GM21526 (cell line): ENCODE results near the gene ULK3.
A peak's percentile ranks its signal among the peaks of the same experiment; 100 is the strongest.
"Not testable (repeated sequence)": the region's sequence is repeated elsewhere in the genome, so short reads cannot be mapped to it uniquely, and the experiment has no call there.

Source experiments
- ATAC-seq: cut with Tn5 transposase; IDR thresholded peaks from one replicate; pipeline ENCODE4 v1.9.1; 2021; ENCODE audit warnings: moderate library complexity; ENCODE audit not compliant: unreplicated experiment, low FRiP score

Gene ULK3, protein sequence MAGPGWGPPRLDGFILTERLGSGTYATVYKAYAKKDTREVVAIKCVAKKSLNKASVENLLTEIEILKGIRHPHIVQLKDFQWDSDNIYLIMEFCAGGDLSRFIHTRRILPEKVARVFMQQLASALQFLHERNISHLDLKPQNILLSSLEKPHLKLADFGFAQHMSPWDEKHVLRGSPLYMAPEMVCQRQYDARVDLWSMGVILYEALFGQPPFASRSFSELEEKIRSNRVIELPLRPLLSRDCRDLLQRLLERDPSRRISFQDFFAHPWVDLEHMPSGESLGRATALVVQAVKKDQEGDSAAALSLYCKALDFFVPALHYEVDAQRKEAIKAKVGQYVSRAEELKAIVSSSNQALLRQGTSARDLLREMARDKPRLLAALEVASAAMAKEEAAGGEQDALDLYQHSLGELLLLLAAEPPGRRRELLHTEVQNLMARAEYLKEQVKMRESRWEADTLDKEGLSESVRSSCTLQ

DNA sequence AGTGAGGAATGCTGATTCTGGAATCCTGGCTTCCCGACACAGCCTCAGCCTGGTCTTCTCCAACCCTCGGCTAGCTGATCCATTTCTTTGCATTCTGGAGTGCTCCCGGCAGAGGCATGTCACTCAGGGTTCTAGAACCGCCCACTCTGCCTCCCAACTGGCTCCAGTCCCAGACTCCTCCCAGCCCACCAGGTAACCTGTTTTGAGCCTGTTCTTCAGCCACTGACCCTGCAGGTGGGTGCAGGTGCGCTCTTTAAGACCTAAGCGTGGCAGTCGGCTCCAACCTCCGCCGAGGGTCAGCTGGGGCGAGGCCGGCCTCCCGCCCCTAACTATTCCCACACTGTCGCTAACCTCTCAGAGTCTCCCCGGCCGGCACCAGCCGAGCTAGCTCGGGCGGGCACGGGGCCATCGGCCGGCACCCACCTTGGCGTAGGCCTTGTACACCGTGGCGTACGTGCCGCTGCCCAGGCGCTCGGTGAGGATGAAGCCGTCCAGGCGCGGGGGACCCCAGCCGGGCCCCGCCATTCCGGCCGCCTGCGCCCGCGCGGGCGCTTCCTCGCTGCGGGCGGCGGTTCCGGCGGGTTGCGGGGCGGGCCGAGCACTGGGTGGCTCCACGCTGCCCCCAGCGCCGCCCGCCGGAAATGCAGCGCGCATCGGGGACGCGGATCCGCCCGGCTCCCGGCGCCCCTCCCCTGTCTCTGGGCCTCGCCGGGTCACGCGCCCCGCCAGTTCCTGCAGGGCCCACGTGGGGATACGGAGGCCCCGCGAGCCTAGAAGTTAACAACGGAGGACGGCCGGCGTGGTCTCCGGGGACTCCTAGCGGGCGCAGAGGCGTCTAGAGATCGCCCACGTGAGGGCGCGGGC lies at the start of gene ULK3:
Gene ULK3, minus strand, starts transcription at position 576 of the 864 bp plus-strand sequence. Its CDS starts 51 bp downstream, at position 525.
- peak; percentile 77 for ATAC-seq

DNA sequence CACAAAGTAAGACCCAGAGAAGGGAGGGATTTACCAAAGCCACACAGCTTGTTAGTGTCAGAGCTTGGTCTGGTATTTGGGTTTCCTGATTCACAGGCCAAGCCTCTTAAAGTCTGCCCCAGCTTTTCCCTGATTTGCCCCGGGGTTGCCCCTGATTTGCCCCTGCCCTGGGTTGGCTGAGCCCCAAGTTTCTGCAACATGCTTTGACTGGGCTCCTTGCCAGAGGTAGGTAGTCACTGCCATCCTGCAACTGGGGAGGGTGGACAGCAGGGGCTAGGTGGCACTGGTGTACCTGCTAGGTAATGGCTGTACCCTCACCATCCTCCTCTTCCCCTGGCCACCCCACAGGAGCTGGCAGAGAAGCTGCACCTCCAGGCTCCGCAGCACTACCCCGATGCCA lies 49.4 kb upstream of the ULK3 start:
- no peak for ATAC-seq

DNA sequence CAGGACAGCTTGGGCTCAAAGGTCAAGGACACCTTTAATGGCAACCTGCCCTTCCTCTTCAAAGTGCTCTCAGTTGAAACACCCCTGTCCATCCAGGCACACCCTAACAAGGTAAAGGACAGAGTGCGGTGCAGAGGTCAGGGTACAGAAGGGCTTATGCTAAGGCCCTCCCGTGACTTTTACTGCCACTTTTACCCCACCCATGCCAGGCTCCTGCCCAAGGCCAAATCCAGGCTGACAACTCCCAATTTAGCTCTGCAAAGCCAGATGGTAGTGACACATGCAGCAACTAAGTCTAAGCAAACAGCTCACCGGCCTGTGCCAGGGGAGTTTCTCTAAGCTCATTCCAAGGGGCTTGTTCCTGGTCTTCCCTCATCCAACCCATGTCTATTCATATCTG lies 48.5 kb upstream of the ULK3 start:
- ATAC-seq, result no peak

DNA sequence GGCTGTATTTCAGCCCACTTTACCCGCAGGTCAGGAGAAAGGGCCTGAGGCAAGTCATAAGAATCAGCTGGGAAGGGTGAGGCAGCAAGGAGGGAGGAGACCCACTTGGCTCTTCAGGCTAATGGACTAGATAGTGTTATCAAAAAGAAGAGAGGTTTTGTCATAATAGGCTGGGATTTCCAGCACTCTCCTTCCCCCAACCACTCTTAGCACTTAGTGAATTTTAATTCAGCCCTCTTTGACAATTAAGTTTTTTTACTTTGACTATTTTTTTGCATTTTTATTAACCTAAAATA lies 47.7 kb upstream of the ULK3 start:
- no peak for ATAC-seq

DNA sequence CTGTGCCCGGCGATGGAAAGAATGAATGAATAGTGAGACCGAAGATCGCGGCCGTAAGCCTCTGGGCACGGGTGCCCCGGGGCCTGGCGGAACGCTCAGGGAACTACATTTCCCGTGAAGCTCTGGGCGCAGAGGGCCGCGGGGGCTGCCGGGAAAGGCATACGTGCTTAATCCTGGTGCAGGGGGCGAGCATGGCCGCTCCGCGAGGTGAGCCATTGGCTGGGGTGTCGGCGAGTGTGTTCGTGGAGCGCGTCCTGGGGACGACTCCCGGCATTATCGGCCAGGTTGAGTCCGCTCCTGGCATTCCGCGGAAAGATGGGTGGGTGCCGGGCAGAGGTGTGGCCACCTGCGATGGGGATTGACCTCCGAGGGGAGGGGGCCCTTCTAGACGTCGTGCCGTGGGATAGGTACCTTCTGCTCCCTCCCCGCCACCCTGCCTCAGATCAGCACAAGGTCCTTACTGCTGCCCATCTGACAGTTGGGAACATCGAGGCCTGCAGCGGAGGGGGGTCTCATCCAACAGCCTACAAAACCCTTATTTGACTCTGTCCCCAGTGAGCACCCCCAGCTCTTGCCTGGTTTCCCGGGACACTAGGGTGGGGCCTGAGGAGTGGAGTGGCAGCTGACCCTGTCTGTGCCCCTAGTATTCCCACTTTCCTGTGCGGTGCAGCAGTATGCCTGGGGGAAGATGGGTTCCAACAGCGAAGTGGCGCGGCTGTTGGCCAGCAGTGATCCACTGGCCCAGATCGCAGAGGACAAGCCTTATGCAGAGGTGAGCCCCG lies 47.1 kb upstream of the ULK3 start, which contains the start of gene MPI:
Gene MPI, plus strand, starts transcription at position 160 of the 782 bp plus-strand sequence. Its CDS starts 32 bp downstream, at position 192.
- ATAC-seq, result peak; percentile 85

DNA sequence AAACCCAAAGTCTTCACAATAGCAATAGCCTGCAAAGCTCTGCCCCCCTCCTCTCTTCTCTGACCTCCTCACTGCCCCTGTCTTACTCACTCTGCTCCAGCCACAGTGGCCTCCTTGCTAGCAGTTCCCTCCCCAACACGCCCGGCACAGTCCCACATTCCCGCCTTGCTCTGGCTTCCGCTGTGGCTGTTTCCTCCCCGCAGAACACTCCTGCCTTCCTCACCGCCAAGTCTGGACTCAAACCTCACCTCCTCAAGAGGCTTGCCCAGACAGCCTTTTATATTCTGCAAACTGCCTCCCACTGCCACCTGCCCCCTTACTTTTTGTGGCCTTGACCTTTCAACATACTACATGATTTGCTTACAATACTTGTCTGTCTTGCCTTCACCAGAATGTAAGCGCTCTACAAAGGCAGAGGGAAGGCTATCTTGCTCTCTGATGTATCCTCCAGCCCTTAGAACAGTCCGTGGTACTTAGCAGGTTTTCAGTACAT lies 46.5 kb upstream of the ULK3 start:
- ATAC-seq, result peak; percentile 12

DNA sequence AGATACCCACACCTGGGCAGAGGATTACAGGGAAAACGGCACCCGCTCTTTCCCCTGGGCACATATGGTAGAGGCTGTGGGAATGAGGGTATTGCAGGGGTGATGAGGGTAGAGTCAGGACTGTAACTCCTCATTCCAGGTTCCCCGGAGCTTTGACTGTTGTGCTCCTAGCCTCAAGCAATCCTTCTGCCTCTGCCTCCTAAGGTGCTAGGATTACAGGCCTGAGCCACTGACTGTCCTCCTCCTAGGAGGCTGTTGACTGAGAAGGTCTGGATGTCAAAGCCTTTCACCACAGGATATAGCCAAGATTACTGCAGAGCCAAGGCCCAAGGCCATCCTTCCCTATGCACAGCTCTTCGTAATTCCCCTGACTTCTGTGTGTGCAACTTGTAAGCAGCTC lies 45.8 kb upstream of the ULK3 start:
- no peak for ATAC-seq

DNA sequence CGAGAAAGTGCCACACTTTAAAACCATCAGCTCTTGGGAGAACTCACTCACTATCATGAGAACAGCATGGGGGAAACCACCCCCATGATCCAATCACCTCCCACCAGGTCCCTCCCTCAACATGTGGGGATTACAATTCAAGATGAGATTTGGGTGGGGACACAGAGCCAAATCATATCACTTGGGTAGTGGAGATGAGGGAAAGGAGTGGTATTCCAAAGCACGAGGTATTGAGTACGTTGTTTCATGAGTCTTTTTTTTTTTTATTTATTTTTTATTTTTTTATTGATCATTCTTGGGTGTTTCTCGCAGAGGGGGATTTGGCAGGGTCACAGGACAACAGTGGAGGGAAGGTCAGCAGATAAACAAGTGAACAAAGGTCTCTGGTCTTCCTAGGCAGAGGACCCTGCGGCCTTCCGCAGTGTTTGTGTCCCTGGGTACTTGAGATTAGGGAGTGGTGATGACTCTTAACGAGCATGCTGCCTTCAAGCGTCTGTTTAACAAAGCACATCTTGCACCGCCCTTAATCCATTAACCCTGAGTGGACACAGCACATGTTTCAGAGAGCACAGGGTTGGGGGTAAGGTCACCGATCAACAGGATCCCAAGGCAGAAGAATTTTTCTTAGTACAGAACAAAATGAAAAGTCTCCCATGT lies 44.7 kb upstream of the ULK3 start:
- ATAC-seq, result not testable (repeated sequence)

DNA sequence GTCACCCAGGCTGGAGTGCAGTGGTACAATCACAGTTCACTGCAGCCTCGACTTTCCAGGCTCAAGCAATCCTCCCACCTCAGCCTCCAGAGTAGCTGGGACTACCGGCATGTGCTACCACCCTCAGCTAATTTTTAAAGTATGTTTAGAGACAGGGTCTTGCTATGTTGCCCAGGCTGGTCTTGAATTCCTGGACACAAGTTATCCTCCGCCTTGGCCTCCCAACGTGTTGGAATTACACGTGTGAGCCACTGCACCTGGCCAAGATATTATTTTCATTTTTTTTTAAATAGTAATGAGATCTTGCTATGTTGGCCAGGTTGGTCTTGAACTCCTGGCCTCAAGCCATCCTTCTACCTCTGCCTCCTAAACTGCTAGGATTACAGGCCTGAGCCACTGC lies 42.5 kb upstream of the ULK3 start:
- ATAC-seq, result no peak

DNA sequence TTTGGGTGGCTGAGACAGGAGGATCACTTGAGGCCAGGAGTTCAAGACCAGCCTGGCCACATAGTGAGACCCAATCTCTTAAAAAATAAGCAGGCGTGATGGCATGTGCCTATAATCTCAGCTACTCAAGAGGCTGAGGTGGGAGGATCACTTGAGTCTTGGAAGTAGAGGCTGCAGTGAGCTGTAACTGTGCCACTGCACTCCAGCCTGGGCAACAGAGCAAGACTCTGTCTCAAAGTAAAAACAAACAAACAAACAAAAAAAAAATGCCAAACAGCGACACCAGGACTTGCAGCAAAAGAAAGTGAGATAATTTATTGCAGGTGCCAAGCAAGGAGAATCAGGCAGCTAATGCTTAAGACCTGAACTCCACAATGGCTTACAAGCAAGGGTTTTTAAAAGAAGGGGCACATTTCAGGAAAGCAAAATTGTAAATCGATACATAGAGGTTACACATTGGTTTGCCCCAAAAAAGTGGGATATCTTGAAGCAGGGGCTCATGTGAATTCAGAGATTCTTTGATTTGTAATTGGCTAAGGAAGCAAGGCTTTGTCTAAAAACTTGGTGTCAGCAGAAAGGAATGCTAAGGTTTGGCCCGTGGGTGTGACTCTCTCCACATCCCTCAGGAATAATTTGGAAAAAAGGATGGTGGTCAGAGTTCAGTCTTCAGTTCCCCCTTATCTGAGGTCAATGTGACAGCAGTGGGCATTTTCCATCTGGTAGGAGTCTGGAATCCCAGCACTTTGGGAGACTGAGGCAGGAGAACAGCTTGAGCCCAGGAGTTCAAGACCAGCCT lies 41.7 kb upstream of the ULK3 start:
- ATAC-seq, result no peak

DNA sequence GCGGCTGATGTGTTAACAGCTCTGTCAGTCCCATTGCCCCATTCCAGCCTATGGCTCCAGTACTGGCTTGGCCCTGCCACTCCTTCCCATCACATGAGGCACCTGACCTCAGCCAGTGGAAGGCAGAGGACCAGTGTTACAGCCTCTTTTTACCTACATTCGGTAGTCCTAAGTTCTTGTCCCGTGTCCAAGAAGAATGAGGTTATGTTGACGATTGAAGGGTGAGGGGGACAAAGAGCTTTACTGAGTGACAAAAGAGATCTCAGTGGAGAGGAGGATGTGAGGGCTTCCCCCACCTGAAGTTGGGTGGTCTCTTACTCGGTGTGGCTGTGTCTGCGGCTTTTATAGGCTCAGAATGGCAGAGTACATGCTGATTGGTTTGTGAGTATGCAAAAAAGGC lies 39.6 kb upstream of the ULK3 start:
- ATAC-seq, result no peak

DNA sequence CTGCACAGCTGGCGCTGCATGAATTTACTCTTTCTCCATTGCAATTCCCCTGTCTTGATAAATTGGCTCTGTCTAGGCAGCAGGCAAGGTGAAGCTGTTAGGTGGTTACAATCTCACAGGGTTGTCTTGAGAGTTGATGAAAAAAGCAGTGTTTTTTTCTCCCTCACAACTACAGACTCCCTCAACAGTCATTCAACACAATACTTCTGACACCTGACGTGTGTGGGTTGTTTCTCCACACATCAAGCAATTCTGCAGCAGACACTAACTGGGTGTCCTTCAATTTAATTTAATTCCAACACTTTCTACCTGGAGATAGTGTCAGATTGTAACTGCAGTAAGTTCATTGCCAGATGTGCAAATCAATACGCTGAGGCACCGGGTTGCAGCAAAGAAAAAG lies 35.3 kb upstream of the ULK3 start:
- ATAC-seq, result no peak

DNA sequence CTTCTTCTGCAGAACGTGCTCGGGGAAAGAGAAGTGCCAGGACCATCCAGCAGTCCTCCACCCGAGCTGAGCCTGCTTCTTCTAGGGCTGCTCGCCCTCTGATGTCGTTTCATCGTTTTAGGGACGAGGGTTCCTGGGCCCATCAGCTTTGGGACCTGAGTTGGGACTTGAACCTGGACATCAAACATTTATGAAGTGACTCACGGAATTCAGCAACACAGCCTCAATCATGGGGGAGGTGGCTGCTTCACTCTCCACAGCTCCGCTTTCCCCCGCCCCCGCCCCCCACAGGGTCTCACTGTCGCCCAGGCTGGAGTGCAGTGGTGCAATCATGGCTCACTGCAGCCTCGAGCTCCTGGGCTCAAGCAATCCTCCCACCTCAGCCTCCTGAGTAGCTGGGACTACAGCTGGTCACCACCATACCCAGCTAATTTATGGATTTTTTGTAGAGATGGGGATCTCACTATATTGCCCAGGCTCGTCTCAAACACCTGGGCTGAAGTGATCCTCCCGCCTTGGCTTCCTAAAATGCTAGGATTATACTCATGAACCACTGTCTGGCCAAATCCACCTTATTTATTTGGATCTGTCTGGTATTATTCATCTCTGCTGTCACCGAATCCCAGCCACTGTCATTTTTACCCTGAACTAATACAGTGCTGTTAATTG lies 30.9 kb upstream of the ULK3 start:
- no peak for ATAC-seq

DNA sequence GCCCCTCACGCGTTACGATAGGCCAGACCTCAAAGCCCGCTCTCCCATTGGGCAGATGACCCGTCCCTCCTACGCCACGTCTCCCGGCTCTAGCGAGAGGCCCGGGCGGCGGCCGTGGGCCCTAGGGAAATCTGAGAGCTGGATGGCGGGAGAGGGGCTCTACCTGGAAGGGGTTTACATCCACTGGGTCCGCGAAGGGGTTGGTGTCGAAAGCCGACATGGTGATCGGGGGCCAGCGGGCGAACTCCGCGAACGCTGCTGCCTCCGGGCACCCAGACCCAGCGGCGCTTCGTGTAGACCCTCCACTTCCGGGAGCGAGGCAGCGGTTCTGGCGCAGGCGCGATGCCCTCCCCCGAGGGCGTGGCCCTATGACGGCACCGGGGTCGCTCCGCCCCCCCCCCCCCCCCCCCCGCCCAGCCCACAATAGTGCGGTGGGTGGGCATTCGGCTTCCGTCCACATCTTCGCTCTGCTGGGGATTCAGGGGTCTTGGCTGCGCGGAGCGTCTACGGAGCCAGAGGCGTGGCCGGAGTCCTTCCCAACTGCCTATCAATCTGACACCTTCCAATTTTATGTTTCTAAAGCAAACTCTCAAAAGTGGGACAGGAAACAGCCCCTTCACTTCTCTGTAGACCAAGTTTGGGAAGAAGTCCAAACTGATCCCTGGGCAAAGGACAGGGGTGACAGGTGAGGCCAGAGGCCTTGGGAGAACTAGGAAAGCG lies 30.2 kb upstream of the ULK3 start, which contains the start of gene SCAMP2:
Gene SCAMP2, minus strand, starts transcription at position 330 of the 720 bp plus-strand sequence. Its CDS starts 110 bp downstream, at position 220.
- ATAC-seq, result peak; percentile 81

DNA sequence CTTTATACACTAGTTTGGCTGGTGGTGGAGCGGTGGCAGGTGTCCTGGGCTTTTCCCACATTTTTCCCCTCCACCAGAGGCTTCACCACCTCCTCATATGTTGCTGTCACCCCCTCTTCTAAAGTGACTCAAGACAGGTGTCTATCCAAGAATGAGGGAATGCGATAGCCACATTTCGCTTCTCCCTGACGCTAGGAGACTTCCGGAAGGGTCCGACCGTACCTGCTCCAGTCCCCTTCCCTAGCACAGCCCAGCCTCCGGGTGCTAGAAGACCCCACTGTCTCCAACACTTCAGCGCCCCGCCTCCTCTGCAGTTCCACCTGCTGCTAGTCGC lies 29.7 kb upstream of the ULK3 start:
- ATAC-seq, result no peak

DNA sequence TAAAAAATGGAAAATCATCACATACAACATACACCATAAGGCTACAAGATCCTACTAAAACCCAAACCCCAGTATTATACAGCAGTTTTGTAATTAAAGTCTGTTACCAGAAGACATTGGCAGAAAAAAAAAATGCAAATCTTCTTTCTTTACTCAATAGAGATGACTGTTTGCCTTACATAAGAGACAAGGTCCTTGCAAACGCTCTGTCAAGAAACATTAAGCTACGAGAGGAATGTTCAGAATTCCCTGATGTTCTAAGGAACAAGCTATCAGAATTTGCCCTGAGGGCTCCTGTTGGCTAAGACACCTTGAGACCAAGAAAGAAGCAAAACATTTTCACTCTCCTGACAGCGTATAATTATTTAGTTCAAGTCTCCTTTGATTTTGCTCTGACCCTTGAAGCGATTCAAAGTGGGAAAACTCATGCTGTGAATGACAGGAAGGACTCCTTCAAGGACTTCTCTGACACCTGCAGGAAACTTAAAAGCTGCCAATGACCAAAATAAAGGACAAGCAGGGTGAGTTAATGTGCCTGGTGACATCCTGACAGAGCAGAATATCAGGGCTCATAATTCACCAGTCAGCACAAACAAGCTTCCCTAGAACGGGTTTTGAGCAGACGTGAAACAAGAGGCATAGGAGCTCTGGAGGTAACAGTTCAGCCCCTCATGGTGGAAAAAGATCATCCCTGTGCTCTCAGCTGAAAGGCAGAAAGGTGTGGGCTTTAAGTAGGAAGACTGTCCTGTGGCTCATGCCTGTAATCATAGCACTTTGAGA lies 27.7 kb upstream of the ULK3 start:
- no peak for ATAC-seq

DNA sequence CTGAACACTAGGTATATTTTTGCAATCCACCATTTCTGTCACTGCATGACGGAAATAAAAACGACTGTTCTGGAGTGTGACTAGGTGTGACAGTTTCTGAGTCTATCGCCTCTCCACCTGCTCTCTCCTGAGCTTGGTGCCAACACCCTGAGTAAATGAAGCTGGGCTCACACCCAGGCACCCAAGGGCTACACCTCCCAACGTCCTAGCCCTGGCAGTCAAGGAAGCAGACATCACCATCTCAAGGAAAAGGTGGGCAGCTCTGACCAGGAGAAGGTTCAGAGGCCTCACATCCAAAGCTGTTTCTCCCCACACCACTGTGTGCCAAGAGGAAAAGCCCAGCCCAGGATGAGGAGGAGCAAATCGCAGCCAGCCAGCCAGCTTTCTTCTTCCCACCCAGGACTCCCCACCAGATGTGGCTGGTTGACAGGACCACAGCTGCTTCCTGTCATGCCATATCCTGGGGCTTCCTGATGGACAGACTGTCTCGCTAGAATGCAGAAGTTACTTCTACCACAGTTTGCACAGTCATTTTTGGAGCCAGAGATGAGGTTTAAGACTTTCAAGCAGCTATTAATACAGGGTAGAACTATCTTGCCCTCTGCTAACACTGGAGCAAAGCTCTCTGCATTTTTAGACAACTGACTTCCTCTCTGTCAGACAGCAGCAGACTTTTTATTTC lies 26.9 kb upstream of the ULK3 start:
- ATAC-seq, result no peak
